ENCODE data around the gene GHDC. TPM values are rescaled to one million over a fixed set of nuclear protein-coding genes. Genes with fewer than 3 reads are reported as not detected.
A peak's percentile ranks its signal among the peaks of the same experiment; 100 is the strongest.
"Not testable (repeated sequence)": the region's sequence is repeated elsewhere in the genome, so short reads cannot be mapped to it uniquely, and the experiment has no call there.

GHDC gene
- total RNA-seq, 2 experiments from 2014 or later: 12.3 to 14.9 TPM

DNA sequence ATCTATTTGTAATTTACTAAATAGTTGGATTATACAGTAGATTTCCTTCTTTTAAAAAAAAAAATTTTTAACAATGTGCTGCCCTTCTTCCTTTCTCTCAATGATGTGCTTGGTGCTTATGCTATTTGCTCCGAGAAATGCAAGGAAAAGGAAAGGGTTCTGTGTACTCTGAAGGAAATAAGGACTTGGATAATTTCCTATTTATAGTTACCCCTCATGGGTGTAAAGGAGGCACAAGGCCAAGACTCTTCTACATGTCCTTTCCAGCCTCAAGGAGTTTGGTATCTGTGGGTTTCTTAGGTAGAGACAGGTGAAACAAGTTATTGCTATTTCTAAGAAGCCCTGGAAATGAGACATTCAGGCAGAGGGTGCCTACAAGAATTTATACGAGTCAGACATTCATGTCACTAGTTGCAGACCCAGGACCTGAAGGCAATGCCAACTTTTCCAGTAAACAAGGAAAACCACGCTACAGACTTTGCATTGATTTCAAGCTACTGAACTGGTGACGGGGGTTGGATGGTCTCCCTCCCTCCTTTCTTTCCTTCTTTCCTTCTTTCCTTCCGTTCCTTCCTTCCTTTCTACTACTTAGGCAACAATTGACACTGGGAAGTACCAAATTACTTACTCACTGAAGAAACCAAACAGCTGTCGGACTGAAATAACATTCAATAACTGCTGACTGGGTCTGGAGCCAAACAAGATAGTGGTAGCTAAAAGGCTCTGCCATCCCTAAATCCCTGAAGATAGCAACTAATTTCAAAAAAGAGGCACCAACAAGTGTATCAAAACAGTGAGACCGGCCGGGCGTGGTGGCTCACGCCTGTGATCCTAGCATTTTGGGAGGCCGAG is 33.8 kb upstream of the GHDC start:
- Mint-ChIP-seq H3K9me3 (no peaks in the 10 kb centered on the region), H3K4me1 (ENCODE audit: low read depth) (peaks cover 29% of the 10 kb centered on the region), H3K27me3 (no peaks in the 10 kb centered on the region), H3K36me3 (ENCODE audit: low read depth) (peaks cover 22% of the 10 kb centered on the region), H3K4me3 (no peak overlapping the region), H3K27ac (peak overlapping the region; percentile 26)
- ChIA-PET POLR2A (interaction anchor here (0.9 to 1.1 kb wide), 3 partner anchors 13 to 82 kb away, joined by 3 to 4 read pairs (median 4); no protein-coding TSS in a partner anchor), CTCF (interaction anchor here (0.9 to 1.6 kb wide), 2 partner anchors 9 to 47 kb away, joined by 4 read pairs; partner anchors contain the start of gene KCNH4)
- DNase-seq: no peak
- ATAC-seq: no peak
- intact Hi-C loops (cut with micrococcal nuclease): no loop called here
- TF ChIP-seq, protein P1, sequence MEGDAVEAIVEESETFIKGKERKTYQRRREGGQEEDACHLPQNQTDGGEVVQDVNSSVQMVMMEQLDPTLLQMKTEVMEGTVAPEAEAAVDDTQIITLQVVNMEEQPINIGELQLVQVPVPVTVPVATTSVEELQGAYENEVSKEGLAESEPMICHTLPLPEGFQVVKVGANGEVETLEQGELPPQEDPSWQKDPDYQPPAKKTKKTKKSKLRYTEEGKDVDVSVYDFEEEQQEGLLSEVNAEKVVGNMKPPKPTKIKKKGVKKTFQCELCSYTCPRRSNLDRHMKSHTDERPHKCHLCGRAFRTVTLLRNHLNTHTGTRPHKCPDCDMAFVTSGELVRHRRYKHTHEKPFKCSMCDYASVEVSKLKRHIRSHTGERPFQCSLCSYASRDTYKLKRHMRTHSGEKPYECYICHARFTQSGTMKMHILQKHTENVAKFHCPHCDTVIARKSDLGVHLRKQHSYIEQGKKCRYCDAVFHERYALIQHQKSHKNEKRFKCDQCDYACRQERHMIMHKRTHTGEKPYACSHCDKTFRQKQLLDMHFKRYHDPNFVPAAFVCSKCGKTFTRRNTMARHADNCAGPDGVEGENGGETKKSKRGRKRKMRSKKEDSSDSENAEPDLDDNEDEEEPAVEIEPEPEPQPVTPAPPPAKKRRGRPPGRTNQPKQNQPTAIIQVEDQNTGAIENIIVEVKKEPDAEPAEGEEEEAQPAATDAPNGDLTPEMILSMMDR (IDR thresholded peaks at IDR 0.05): no peak

DNA sequence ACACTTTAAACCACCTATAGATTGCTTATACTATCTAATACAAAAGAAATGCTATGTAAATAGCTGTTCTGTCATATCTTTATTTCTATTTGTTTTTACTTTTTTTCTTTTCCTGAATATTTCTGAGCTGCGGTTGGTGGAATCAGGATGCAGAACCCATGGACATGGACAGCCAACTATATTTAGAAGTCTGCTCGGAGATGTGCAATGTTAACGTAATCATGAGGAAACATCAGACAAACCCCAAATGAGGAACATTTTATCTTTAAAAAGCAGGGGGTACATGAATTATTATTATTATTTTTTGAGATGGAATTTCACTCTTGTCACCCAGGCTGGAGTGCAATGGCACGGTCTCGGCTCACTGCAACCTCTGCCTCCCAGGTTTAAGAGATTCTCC is 31.4 kb upstream of the GHDC start:
- CTCF ChIA-PET: interaction anchor here (1.4 kb wide), 1 partner anchor 31 kb away, joined by 4 read pairs; the partner anchor contains the start of gene GHDC
- POLR2A ChIA-PET: no interaction called here
- ATAC-seq: no peak
- no peak for DNase-seq
- H3K4me3 Mint-ChIP-seq: no peak overlapping the region
- H3K27ac Mint-ChIP-seq: no peak overlapping the region
- H3K36me3 Mint-ChIP-seq (ENCODE audit: low read depth): peaks cover 30% of the 10 kb centered on the region
- TF ChIP-seq, protein P1 (IDR thresholded peaks at IDR 0.05): no peak
- H3K4me1 Mint-ChIP-seq (ENCODE audit: low read depth): peaks cover 30% of the 10 kb centered on the region
- no peaks in the 10 kb centered on the region for H3K27me3 Mint-ChIP-seq
- H3K9me3 Mint-ChIP-seq: no peaks in the 10 kb centered on the region
- intact Hi-C loops (cut with micrococcal nuclease): no loop called here

DNA sequence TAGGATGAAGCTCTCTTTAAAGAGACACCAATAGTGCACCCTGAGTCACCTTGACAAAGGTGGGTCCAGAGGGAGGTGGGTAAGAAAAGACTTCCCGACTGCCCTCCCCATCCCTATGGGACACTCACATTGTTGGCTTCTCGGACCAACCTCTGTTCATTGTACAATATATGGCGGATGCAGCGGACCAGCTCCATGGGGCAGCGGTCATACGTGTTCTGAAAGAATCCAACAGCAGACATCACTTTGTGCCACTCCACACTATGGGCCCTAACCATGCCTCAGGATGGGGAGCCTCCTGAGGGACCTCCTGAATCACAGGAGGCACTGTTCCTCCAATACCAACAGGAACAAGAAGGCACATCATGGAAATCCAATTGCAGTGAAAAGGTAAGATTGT is 30.4 kb upstream of the GHDC start:
- no peak for ATAC-seq
- TF ChIP-seq, protein P1 (IDR thresholded peaks at IDR 0.05): no peak
- Mint-ChIP-seq H3K27ac (no peak overlapping the region), H3K4me1 (ENCODE audit: low read depth) (peaks cover 21% of the 10 kb centered on the region), H3K4me3 (no peak overlapping the region), H3K36me3 (ENCODE audit: low read depth) (peaks cover 30% of the 10 kb centered on the region), H3K27me3 (no peaks in the 10 kb centered on the region), H3K9me3 (no peaks in the 10 kb centered on the region)
- ChIA-PET POLR2A (interaction anchor here (0.7 to 2.0 kb wide), 2 partner anchors 51 to 64 kb away, joined by 3 to 6 read pairs; partner anchors contain the start of gene STAT5A), CTCF (interaction anchor here (1.3 to 3.1 kb wide), 4 partner anchors 13 to 86 kb away, joined by 3 to 57 read pairs (median 5); partner anchors contain the start of gene GHDC)
- intact Hi-C loops (cut with micrococcal nuclease): loop anchor here (5.0 kb wide), 1 partner anchor 53 kb away; the partner anchor contains the start of gene STAT5B
- no peak for DNase-seq

DNA sequence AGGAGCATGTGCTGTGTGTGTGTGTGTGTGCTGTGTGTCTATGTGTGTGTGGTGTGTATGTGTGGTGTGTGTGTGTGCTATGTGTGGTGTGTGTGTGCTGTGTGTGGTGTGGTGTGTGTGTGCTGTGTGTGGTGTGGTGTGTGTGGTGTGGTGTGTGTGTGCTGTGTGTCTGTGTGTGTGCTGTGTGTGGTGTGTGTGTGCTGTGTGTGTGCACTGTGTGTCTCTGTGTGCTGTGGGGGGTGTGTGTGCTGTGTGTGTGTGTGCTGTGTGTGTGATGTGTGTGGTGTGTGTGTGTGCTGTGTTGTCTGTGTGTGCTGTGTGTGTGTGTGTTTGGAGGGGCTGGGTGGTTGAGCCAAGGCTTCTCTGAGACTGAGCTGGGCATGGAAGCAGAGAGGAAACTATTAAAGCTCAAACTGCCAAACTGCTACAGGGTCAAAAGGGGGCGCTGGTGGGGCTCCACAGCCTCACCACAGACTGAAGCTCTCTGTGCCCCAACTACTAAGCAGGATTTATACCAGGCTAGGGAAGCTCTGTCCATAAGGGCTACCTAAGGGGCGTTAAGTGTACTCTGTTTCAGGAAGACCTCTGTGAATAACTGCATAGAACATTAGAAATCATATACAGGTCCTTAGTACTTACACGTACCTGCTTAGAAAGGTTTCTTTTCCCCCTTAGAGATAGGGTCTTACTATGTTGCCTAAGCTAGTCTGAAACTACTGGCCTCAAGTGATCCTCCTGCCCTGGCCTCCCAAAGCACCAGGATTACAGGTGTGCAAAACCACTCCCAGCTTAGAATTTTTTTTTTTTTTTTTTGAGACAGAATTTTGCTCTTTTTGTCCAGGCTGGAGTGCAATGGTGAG is 27.8 kb upstream of the GHDC start:
- Mint-ChIP-seq H3K4me3 (no peak overlapping the region), H3K27ac (peak overlapping the region; percentile 7), H3K4me1 (ENCODE audit: low read depth) (peaks cover 8% of the 10 kb centered on the region), H3K36me3 (ENCODE audit: low read depth) (peaks cover 30% of the 10 kb centered on the region), H3K9me3 (no peaks in the 10 kb centered on the region), H3K27me3 (no peaks in the 10 kb centered on the region)
- TF ChIP-seq, protein P1 (IDR thresholded peaks at IDR 0.05): peak; percentile 79
- POLR2A ChIA-PET: interaction anchor here (0.7 to 1.7 kb wide), 8 partner anchors 8 to 90 kb away, joined by 3 to 5 read pairs (median 3); partner anchors contain the start of gene STAT5A
- DNase-seq: peak; percentile 79
- ATAC-seq: peak; percentile 97
- CTCF ChIA-PET: interaction anchor here (0.6 to 3.1 kb wide), 54 partner anchors 8 to 308 kb away, joined by 3 to 57 read pairs (median 6); partner anchors contain the start of genes CAVIN1, CNP, GHDC and KCNH4
- intact Hi-C loops (cut with micrococcal nuclease): loop anchor here (5.0 kb wide), 1 partner anchor 55 kb away; the partner anchor contains the start of gene STAT5B

DNA sequence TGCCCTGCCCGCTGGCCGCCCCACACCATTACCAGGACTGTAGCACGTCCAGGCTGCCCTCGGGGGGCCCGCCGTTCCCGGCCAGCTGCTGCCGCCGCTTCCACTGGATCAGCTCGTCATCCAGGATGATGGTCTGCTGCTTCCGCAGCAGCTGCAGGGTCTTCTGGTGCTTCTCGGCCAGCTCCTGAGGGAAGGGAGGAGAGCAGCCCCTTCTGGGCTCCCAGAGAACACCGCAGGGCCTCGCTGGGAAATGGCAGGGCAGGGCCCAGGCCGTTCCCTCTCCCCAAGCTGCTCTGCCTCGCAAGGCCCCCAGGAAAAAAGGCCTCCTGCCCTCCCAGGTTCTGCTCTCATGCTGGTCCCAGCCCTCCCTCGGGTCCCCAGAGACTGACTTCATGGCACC is 25.0 kb upstream of the GHDC start:
- intact Hi-C loops (cut with micrococcal nuclease); H3K4me1 Mint-ChIP-seq (ENCODE audit: low read depth); H3K4me3 Mint-ChIP-seq; CTCF ChIA-PET; POLR2A ChIA-PET; H3K27me3 Mint-ChIP-seq; H3K9me3 Mint-ChIP-seq; H3K27ac Mint-ChIP-seq; DNase-seq; ATAC-seq: not testable (repeated sequence)
- peaks cover 32% of the 10 kb centered on the region for H3K36me3 Mint-ChIP-seq (ENCODE audit: low read depth)

Measured in activated CD8-positive, alpha-beta T cell treated with anti-CD3 and anti-CD28 coated beads for 36 hours (primary cell).